CD4-positive, alpha-beta memory T cell (primary cell): ENCODE measurements around the gene BRIP1. TPM values are rescaled to one million over a fixed set of nuclear protein-coding genes. Genes with fewer than 3 reads are reported as not detected.
"Not testable (repeated sequence)": the region's sequence is repeated elsewhere in the genome, so short reads cannot be mapped to it uniquely, and the experiment has no call there.

ENCODE experiments used
- CTCF ChIA-PET: fragments of 350-600 bp; sonication (Branson Sonifier 250); formaldehyde crosslinking; loops from one replicate; lab custom pipeline; 2021; ENCODE audit warnings: inconsistent platforms; ENCODE audit not compliant: partially characterized antibody; lab: Charles Lee
- POLR2A ChIA-PET: fragments of 350-600 bp; sonication (Branson Sonifier 250); formaldehyde crosslinking; loops from one replicate; lab custom pipeline; 2021; ENCODE audit not compliant: partially characterized antibody; lab: Charles Lee
- DNase-seq, 5 donors: peaks; one replicate each; pipeline versions ENCODE4 v3.0.0 to v3.0.0-alpha.2; 2020 to 2022; ENCODE audit warnings: mixed read lengths in 1 of 5
- H3K27ac ChIP-seq: one replicate; pipeline ENCODE4 v1.7.0; 2013; ENCODE audit warnings: low read depth, low read length
- H3K27me3 ChIP-seq: 2 replicates; pipeline ENCODE4 v1.7.0; 2013; ENCODE audit warnings: mild to moderate bottlenecking, low read length, moderate library complexity; ENCODE audit not compliant: insufficient read depth
- H3K36me3 ChIP-seq: 2 replicates; pipeline ENCODE4 v1.7.0; 2013; ENCODE audit warnings: mild to moderate bottlenecking, low read length, moderate library complexity; ENCODE audit not compliant: insufficient read depth
- H3K4me1 ChIP-seq: 2 replicates; pipeline ENCODE4 v1.7.0; 2013; ENCODE audit warnings: mild to moderate bottlenecking, low read length, moderate library complexity; ENCODE audit not compliant: insufficient read depth
- H3K4me3 ChIP-seq, 2 donors: one replicate each; pipeline ENCODE4 v1.7.0; 2013; ENCODE audit warnings: low read length in 2 of 2, mild to moderate bottlenecking in 1 of 2
- H3K9me3 ChIP-seq, 2 donors: one replicate each; pipeline ENCODE4 v1.7.0; 2013; ENCODE audit warnings: low read length in 2 of 2, control low read depth in 1 of 2; ENCODE audit not compliant: control insufficient read depth in 1 of 2
- H3K27ac Mint-ChIP-seq, 7 donors: one replicate each; pipeline ENCODE4 v1.8.0; 2020 to 2021; ENCODE audit warnings: mixed read lengths in 7 of 7, mild to moderate bottlenecking in 6 of 7, inconsistent platforms in 3 of 7, moderate library complexity in 3 of 7
- H3K27me3 Mint-ChIP-seq, 2 donors: one replicate each; pipeline ENCODE4 v1.8.0; 2020 to 2021; ENCODE audit warnings: mixed read lengths in 2 of 2
- H3K36me3 Mint-ChIP-seq, 2 donors: one replicate each; pipeline ENCODE4 v1.8.0; 2020 to 2021; ENCODE audit warnings: mixed read lengths in 2 of 2, inconsistent platforms in 1 of 2, mild to moderate bottlenecking in 1 of 2
- H3K4me1 Mint-ChIP-seq, 4 donors: one replicate each; pipeline ENCODE4 v1.8.0; 2020 to 2021; ENCODE audit warnings: mixed read lengths in 4 of 4, mild to moderate bottlenecking in 1 of 4
- H3K4me3 Mint-ChIP-seq, 8 donors: one replicate each; pipeline ENCODE4 v1.8.0; 2020 to 2021; ENCODE audit warnings: mixed read lengths in 8 of 8, mild to moderate bottlenecking in 7 of 8, moderate library complexity in 6 of 8, inconsistent platforms in 3 of 8
- H3K9me3 Mint-ChIP-seq, 8 donors: one replicate each; pipeline ENCODE4 v1.8.0; 2020 to 2021; ENCODE audit warnings: mixed read lengths in 8 of 8, mild to moderate bottlenecking in 5 of 8, inconsistent platforms in 3 of 8, moderate library complexity in 1 of 8
- intact Hi-C: fragments of 100-400 bp; cut with micrococcal nuclease; formaldehyde crosslinking; loops from one replicate; pipeline ENCODE4 v1.15.1; 2023
- polyA plus RNA-seq, 2 donors: library from polyadenylated mRNA; unstranded; fragments of 300-500 nt; fragmentation: Illumina TruSeq; gene quantifications; one replicate each; pipeline ENCODE4 v1.2.3, GENCODE V29; 2021
- total RNA-seq, 2 experiments: library from RNA; stranded (reverse); gene quantifications; one replicate each; pipeline ENCODE4 v1.2.3, GENCODE V29; 2021

The BRIP1 gene
- total and polyA plus RNA-seq, 4 experiments from 2014 or later = 0.31 to 1.7 (median 1.3) TPM

DNA sequence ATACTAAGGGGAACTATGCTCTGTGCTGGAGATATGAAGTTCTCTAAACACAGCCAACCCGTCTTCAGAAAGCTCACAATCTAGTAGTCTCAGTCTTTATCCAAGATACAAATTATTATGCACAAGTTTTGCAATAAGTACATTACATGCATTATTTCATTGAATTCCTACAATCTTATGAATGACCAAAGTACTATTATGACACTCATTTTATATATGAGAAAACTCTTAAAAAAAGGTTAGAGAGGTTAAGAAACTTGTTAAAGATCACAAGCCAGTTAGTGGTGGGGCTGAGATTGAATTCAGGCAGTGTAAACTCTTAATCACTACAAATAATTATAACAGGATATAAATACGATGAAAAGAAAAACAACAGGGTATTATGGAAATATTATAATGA lies 4.7 kb upstream of the BRIP1 start:
- no peak overlapping the region for H3K4me3 ChIP-seq
- H3K4me1 ChIP-seq = peaks cover 6% of the 10 kb centered on the region
- H3K27ac Mint-ChIP-seq = no peak overlapping the region
- no peaks in the 10 kb centered on the region for H3K9me3 ChIP-seq
- H3K36me3 Mint-ChIP-seq = peaks cover 11 to 31% of the 10 kb centered on the region in 2 donors
- H3K27ac ChIP-seq = no peak overlapping the region
- H3K9me3 Mint-ChIP-seq = no peaks in the 10 kb centered on the region
- no peaks in the 10 kb centered on the region for H3K27me3 ChIP-seq
- H3K36me3 ChIP-seq = peaks cover 21% of the 10 kb centered on the region
- intact Hi-C loops = no loop called here
- no peaks in the 10 kb centered on the region for H3K27me3 Mint-ChIP-seq
- no peak for DNase-seq
- POLR2A ChIA-PET = no interaction called here
- CTCF ChIA-PET = no interaction called here
- peaks cover 4 to 13% (median 9%) of the 10 kb centered on the region in 4 donors for H3K4me1 Mint-ChIP-seq
- no peak overlapping the region for H3K4me3 Mint-ChIP-seq

DNA sequence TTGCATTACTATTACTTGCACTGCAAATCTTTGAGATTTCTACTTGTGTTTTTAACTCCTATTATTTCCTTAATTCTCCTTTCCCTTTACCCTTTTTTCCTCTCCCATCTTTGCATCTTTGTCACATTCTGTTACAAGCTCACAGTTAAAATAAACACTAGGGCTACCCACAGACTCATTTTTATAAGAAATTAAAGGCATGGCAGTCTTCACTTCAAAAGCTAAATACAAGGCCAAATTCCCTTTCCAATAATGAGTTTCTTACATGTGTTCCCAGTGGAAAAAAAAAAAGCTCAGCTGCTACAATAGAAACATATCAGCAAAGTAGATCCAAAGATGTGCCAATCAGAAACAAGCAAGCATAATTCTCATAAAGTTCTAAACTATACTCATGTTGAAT lies 3.7 kb upstream of the BRIP1 start:
- Histone ChIP-seq H3K27me3 (no peaks in the 10 kb centered on the region), H3K4me3 (no peak overlapping the region), H3K36me3 (peaks cover 21% of the 10 kb centered on the region), H3K9me3 (no peaks in the 10 kb centered on the region), H3K4me1 (peaks cover 16% of the 10 kb centered on the region), H3K27ac (no peak overlapping the region)
- Mint-ChIP-seq H3K27me3 (no peaks in the 10 kb centered on the region), H3K4me1 (peaks cover 14 to 24% (median 19%) of the 10 kb centered on the region in 4 donors), H3K4me3 (peak overlapping the region in 1 of 8 donors; percentile 5), H3K27ac (peak overlapping the region in 1 of 7 donors; percentile 81), H3K36me3 (peaks cover 8 to 28% of the 10 kb centered on the region in 2 donors), H3K9me3 (no peaks in the 10 kb centered on the region)
- ChIA-PET CTCF (no interaction called here), POLR2A (interaction anchor here (0.6 kb wide), 1 partner anchor 38 kb away, joined by 3 read pairs; no protein-coding TSS in a partner anchor)
- no peak for DNase-seq
- intact Hi-C loops = no loop called here

DNA sequence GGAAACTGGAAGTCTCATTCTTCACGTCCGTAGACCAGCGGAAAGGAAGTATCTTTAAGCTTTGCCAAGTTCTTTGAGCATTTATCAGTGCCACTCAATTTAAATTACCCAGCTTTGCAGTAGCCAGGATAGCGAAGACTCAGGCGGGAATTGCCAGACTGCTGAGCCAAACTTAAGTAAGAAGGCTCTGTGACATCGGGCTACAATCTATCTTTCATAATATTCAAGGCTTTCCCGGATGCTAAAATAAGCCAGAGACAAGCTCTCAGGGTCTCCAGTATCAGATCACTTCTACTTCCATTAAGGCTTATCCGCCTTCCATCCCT lies 436 bp upstream of the BRIP1 start:
- Histone ChIP-seq H3K36me3 (peaks cover 5% of the 10 kb centered on the region), H3K4me1 (peaks cover 27% of the 10 kb centered on the region), H3K9me3 (no peaks in the 10 kb centered on the region), H3K27me3 (no peaks in the 10 kb centered on the region), H3K27ac (peak overlapping the region; percentile 66), H3K4me3 (peak overlapping the region; percentile 84 to 96)
- DNase-seq = no peak
- CTCF ChIA-PET = interaction anchor here (0.6 to 1.3 kb wide), 4 partner anchors 19 to 1143 kb away, joined by 3 to 6 read pairs (median 4); no protein-coding TSS in a partner anchor
- Mint-ChIP-seq H3K4me1 (peaks cover 22 to 33% (median 27%) of the 10 kb centered on the region in 4 donors), H3K27ac (peak overlapping the region; percentile 90 to 98 (median 95)), H3K27me3 (no peaks in the 10 kb centered on the region), H3K4me3 (peak overlapping the region; percentile 95 to 99 (median 97)), H3K9me3 (no peaks in the 10 kb centered on the region), H3K36me3 (peaks cover 0 to 14% of the 10 kb centered on the region in 2 donors)
- POLR2A ChIA-PET = interaction anchor here (0.6 to 2.4 kb wide), 6 partner anchors 34 to 202 kb away, joined by 3 to 15 read pairs (median 3); partner anchors contain the start of gene MED13
- intact Hi-C loops = loop anchor here (1.0 to 2.0 kb wide), 3 partner anchors 63 to 451 kb away; partner anchors contain the start of genes INTS2 and MED13

- Histone ChIP-seq H3K27ac (no peak overlapping the region), H3K27me3 (no peaks in the 10 kb centered on the region), H3K36me3 (no peaks in the 10 kb centered on the region), H3K9me3 (no peaks in the 10 kb centered on the region), H3K4me1 (peaks cover 27% of the 10 kb centered on the region), H3K4me3 (peak overlapping the region in 1 of 2 donors; percentile 84)
- intact Hi-C loops = loop anchor here (2.0 kb wide), 1 partner anchor 65 kb away; the partner anchor contains the start of gene INTS2
- no peak for DNase-seq
- Mint-ChIP-seq H3K36me3 (peaks cover 0 to 14% of the 10 kb centered on the region in 2 donors), H3K4me3 (peak overlapping the region; percentile 29 to 99 (median 97)), H3K9me3 (no peaks in the 10 kb centered on the region), H3K4me1 (peaks cover 22 to 33% (median 27%) of the 10 kb centered on the region in 4 donors), H3K27me3 (no peaks in the 10 kb centered on the region), H3K27ac (peak overlapping the region; percentile 43 to 98 (median 92))
- CTCF ChIA-PET = interaction anchor here (1.5 kb wide), 1 partner anchor 8 kb away, joined by 3 read pairs; no protein-coding TSS in a partner anchor
- POLR2A ChIA-PET = interaction anchor here (1.5 to 2.4 kb wide), 3 partner anchors 11 to 203 kb away, joined by 3 to 15 read pairs (median 10); partner anchors contain the start of gene MED13
Measured at GRCh38 chr17:61862105-61862574, 1.2 kb downstream of the BRIP1 start.

DNA sequence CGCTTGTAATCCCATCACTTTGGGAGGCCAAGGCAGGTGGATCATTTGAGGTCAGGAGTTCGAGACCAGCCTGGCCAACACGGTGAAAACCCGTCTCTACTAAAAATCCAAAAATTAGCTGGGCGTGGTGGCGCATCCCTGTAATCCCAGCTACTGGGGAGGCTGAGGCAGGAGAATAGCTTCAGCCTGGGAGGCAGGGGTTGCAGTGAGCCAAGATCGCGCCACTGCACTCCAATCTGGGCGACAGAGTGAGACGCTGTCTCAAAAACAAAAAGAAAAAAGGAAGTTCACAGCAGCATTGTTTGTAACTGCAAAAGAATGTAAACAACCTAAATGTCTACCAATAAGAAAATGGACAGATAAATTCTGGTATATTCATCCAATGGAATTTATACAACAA lies 2.9 kb downstream of the BRIP1 start:
- H3K4me3 Mint-ChIP-seq, H3K9me3 ChIP-seq, CTCF ChIA-PET, H3K36me3 ChIP-seq, H3K4me3 ChIP-seq, H3K27me3 Mint-ChIP-seq, DNase-seq, H3K27ac ChIP-seq, H3K27me3 ChIP-seq, H3K9me3 Mint-ChIP-seq, POLR2A ChIA-PET, intact Hi-C loops: not testable (repeated sequence)
- Mint-ChIP-seq H3K4me1 (peaks cover 22 to 33% (median 27%) of the 10 kb centered on the region in 4 donors), H3K36me3 (peaks cover 2 to 11% of the 10 kb centered on the region in 2 donors), H3K27ac (peak overlapping the region in 2 of 7 donors; percentile 13 to 19)
- H3K4me1 ChIP-seq = peaks cover 27% of the 10 kb centered on the region

GRCh38 chr17:61856035-61856434 lies 7.3 kb downstream of the BRIP1 start:
- Mint-ChIP-seq H3K27me3 (no peaks in the 10 kb centered on the region), H3K36me3 (peaks cover 2 to 5% of the 10 kb centered on the region in 2 donors), H3K27ac (no peak overlapping the region), H3K4me3 (no peak overlapping the region), H3K4me1 (peaks cover 0 to 5% (median under 1%) of the 10 kb centered on the region in 4 donors), H3K9me3 (no peaks in the 10 kb centered on the region)
- POLR2A ChIA-PET = no interaction called here
- no peak for DNase-seq
- no peak overlapping the region for H3K27ac ChIP-seq
- H3K4me1 ChIP-seq = peaks cover 2% of the 10 kb centered on the region
- CTCF ChIA-PET = no interaction called here
- H3K36me3 ChIP-seq = no peaks in the 10 kb centered on the region
- no peak overlapping the region for H3K4me3 ChIP-seq
- intact Hi-C loops = no loop called here
- H3K27me3 ChIP-seq = no peaks in the 10 kb centered on the region
- no peaks in the 10 kb centered on the region for H3K9me3 ChIP-seq

GRCh38 chr17:61852857-61853256 lies 10.5 kb downstream of the BRIP1 start:
- H3K4me1 ChIP-seq = no peaks in the 10 kb centered on the region
- ChIA-PET CTCF (no interaction called here), POLR2A (no interaction called here)
- no peaks in the 10 kb centered on the region for H3K9me3 ChIP-seq
- DNase-seq = no peak
- H3K4me3 ChIP-seq = no peak overlapping the region
- Mint-ChIP-seq H3K4me1 (peaks cover 0 to 3% (median under 1%) of the 10 kb centered on the region in 4 donors), H3K27me3 (no peaks in the 10 kb centered on the region), H3K9me3 (no peaks in the 10 kb centered on the region), H3K36me3 (peaks cover 2 to 5% of the 10 kb centered on the region in 2 donors), H3K4me3 (no peak overlapping the region), H3K27ac (no peak overlapping the region)
- intact Hi-C loops = no loop called here
- H3K27ac ChIP-seq = no peak overlapping the region
- H3K36me3 ChIP-seq = no peaks in the 10 kb centered on the region
- H3K27me3 ChIP-seq = no peaks in the 10 kb centered on the region
